Endothelial cell of umbilical vein (primary cell): ENCODE data around the gene TCEA2. TPM values are rescaled to one million over a fixed set of nuclear protein-coding genes. Genes with fewer than 3 reads are reported as not detected.

Source experiments
- BruUV-seq: library from RNA; stranded (reverse); fragments of 400-500 nt; replicated peaks from 2 replicates; lab custom pipeline; 2021; lab: Mats Ljungman, UMichigan
- CTCF ChIA-PET: fragments of 300-600, 350-600 bp; sonication (Branson Sonifier 250); formaldehyde crosslinking; loops from one replicate; lab custom pipeline; 2021; ENCODE audit warnings: antibody characterized with exemption, inconsistent platforms; lab: Charles Lee
- POLR2A ChIA-PET: fragments of 300-600, 350-600 bp; sonication (Branson Sonifier 250); formaldehyde crosslinking; loops from one replicate; lab custom pipeline; 2021; ENCODE audit warnings: antibody characterized with exemption, inconsistent platforms; lab: Charles Lee
- DNase-seq: peaks from one replicate; pipeline ENCODE4 v3.0.0-alpha.2; 2011; ENCODE audit warnings: low read depth, low spot score
- FAIRE-seq: peaks from 2 replicates; lab custom pipeline; 2011; peaks lifted over from hg19 to GRCh38; lab: Jason Lieb, UNC
- H2AFZ ChIP-seq: 2 replicates; pipeline ENCODE4 v1.6.0; 2012; ENCODE audit warnings: low read depth, low read length, control low read depth, inconsistent platforms
- H3K27ac ChIP-seq: 2 replicates; pipeline ENCODE4 v1.5.1; 2011; ENCODE audit warnings: low read depth, mild to moderate bottlenecking, control low read depth, low read length, moderate library complexity; ENCODE audit not compliant: insufficient read depth
- H3K27me3 ChIP-seq, 2 experiments: 2 replicates each; pipeline versions ENCODE4 v1.6.0 to v1.6.1; 2011; ENCODE audit warnings: low read length in 2 of 2, mixed read lengths in 1 of 2; ENCODE audit not compliant: control insufficient read depth in 2 of 2, insufficient read depth in 2 of 2
- H3K36me3 ChIP-seq, 2 experiments: 2 replicates in 1 of 2; 3 replicates in 1 of 2; pipeline ENCODE4 v1.5.1; 2011; ENCODE audit warnings: low read length in 2 of 2, mild to moderate bottlenecking in 1 of 2, moderate library complexity in 1 of 2; ENCODE audit not compliant: control insufficient read depth in 2 of 2, insufficient read depth in 2 of 2; ENCODE audit errors: extremely low read depth in 1 of 2
- H3K4me1 ChIP-seq: 3 replicates; pipeline ENCODE4 v1.5.1; 2011; ENCODE audit warnings: mild to moderate bottlenecking, low read length; ENCODE audit not compliant: control insufficient read depth, insufficient read depth; ENCODE audit errors: extremely low read depth
- H3K4me2 ChIP-seq: 2 replicates; pipeline ENCODE4 v1.6.1; 2011; ENCODE audit warnings: low read length, control low read depth, mixed read lengths; ENCODE audit not compliant: insufficient read depth
- H3K4me3 ChIP-seq, 3 experiments: fragments of 200-600 bp in 1 of 3; sonication (generic), shearing (Covaris generic) in 1 of 3; replicated peaks in 1 of 3; 2 replicates each; pipeline ENCODE4 v1.5.1; 2011 to 2016; ENCODE audit warnings: control low read depth in 3 of 3, low read length in 3 of 3, mild to moderate bottlenecking in 2 of 3, inconsistent platforms in 1 of 3, low read depth in 1 of 3, moderate library complexity in 1 of 3; ENCODE audit not compliant: insufficient read depth in 1 of 3
- H3K79me2 ChIP-seq: 2 replicates; pipeline ENCODE4 v1.6.0; 2012; ENCODE audit warnings: low read length, inconsistent platforms; ENCODE audit not compliant: control insufficient read depth, insufficient read depth
- H3K9ac ChIP-seq: replicated peaks from 2 replicates; pipeline ENCODE3; 2011; ENCODE audit warnings: low read length, control low read depth; ENCODE audit not compliant: insufficient read depth; ENCODE audit errors: extremely low read depth
- H3K9me1 ChIP-seq: replicated peaks from 3 replicates; pipeline ENCODE4 v1.6.0; 2011; ENCODE audit warnings: mild to moderate bottlenecking, low read length; ENCODE audit not compliant: control insufficient read depth, insufficient read depth; ENCODE audit errors: extremely low read depth
- H3K9me3 ChIP-seq: replicated peaks from 2 replicates; pipeline ENCODE4 v1.5.1; 2012; ENCODE audit warnings: low read length, inconsistent platforms; ENCODE audit not compliant: control insufficient read depth, insufficient read depth
- H4K20me1 ChIP-seq: replicated peaks from 2 replicates; pipeline ENCODE3; 2011; ENCODE audit warnings: mild to moderate bottlenecking, low read length; ENCODE audit not compliant: control insufficient read depth, insufficient read depth; ENCODE audit errors: extremely low read depth
- CTCF ChIP-seq, 2 donors: IDR thresholded peaks; 1 replicate in 1 of 2; 2 replicates in 1 of 2; pipeline ENCODE4 v1.5.1; 2011; ENCODE audit warnings: low read length in 2 of 2, mild to moderate bottlenecking in 2 of 2, moderate library complexity in 2 of 2, control low read depth in 1 of 2, inconsistent platforms in 1 of 2, low read depth in 1 of 2; ENCODE audit not compliant: insufficient read depth in 1 of 2; ENCODE audit errors: extremely low read depth in 1 of 2
- EZH2 ChIP-seq: IDR thresholded peaks from 2 replicates; pipeline ENCODE4 v1.6.1; 2012; ENCODE audit warnings: borderline replicate concordance, low read depth, mild to moderate bottlenecking, moderate library complexity, low read length, inconsistent platforms; ENCODE audit not compliant: severe bottlenecking
- FOS ChIP-seq: IDR thresholded peaks from 2 replicates; pipeline ENCODE4 v1.6.1; 2011; ENCODE audit warnings: mild to moderate bottlenecking, low read length, moderate library complexity, borderline replicate concordance; ENCODE audit not compliant: insufficient read depth
- GATA2 ChIP-seq: IDR thresholded peaks from 2 replicates; pipeline ENCODE4 v1.7.0; 2011; ENCODE audit warnings: low read depth, mild to moderate bottlenecking, moderate library complexity, mixed read lengths, low read length; ENCODE audit not compliant: insufficient read length, insufficient read depth
- JUN ChIP-seq: IDR thresholded peaks from 2 replicates; pipeline ENCODE4 v1.6.1; 2011; ENCODE audit warnings: borderline replicate concordance, low read depth; ENCODE audit not compliant: insufficient read length, insufficient read depth
- MAX ChIP-seq: IDR thresholded peaks from 2 replicates; pipeline ENCODE4 v1.6.1; 2011; ENCODE audit not compliant: insufficient read depth, insufficient read length
- MYC ChIP-seq: IDR thresholded peaks from one replicate; pipeline ENCODE4 v1.6.1; 2011; ENCODE audit warnings: mild to moderate bottlenecking, low read depth, low read length
- POLR2A ChIP-seq: IDR thresholded peaks from 2 replicates; pipeline ENCODE4 v1.6.1; 2012; ENCODE audit warnings: low read depth, mild to moderate bottlenecking, control low read depth, low read length
- POLR2AphosphoS5 ChIP-seq: IDR thresholded peaks from 2 replicates; pipeline ENCODE4 v1.6.1; 2012; ENCODE audit warnings: low read depth, mild to moderate bottlenecking, control low read depth, low read length, moderate library complexity; ENCODE audit not compliant: insufficient read depth
- dilution Hi-C: fragments of 300-500 bp; cut with MboI; formaldehyde crosslinking; loops from one replicate; pipeline ENCODE4 v1.15.0; 2019; ENCODE audit warnings: low sequenced_read_pairs; ENCODE audit not compliant: extremely low pct_ligation_motif_present
- intact Hi-C: fragments of 100-400 bp; cut with micrococcal nuclease; formaldehyde crosslinking; loops from one replicate; pipeline ENCODE4 v1.10.0; 2022
- polyA plus RNA-seq, 4 experiments: library from polyadenylated mRNA; depleted of rRNA in 3 of 4; stranded (reverse) in 3 of 4; unstranded in 1 of 4; fragments of >200 nt; gene quantifications; 2 replicates each; pipeline versions ENCODE4 v1.2.1 to v1.2.3, GENCODE V29; 2011 to 2012; ENCODE audit warnings: missing spikeins in 1 of 4
- total RNA-seq: library from RNA; stranded (reverse); gene quantifications from 2 replicates; pipeline ENCODE4 v1.2.3, GENCODE V29; 2021

TCEA2 gene
- total and polyA plus RNA-seq, 2 donors (not counting 3 experiments of a cell fraction or from before 2014, with no cell fraction given): 53.1 to 65.5 TPM

- Histone ChIP-seq H3K9ac (no peak within 1 kb of the TSS), H3K27ac (no peak within 1 kb of the TSS), H3K27me3 (peaks cover 7 to 8% of the 10 kb centered on the region in 2 experiments), H4K20me1 (no peaks in the 10 kb centered on the region), H3K79me2 (no peaks in the 10 kb centered on the region), H3K4me3 (no peak within 1 kb of the TSS), H3K4me2 (no peak within 1 kb of the TSS), H3K9me3 (no peaks in the 10 kb centered on the region), H3K36me3 (no peaks in the 10 kb centered on the region), H3K9me1 (no peaks in the 10 kb centered on the region), H3K4me1 (no peaks in the 10 kb centered on the region), H2AFZ (no peak within 1 kb of the TSS)
- ChIA-PET POLR2A (no interaction called here), CTCF (interaction anchor here (2.0 kb wide), 1 partner anchor 24 kb away, joined by 6 read pairs; no protein-coding TSS in a partner anchor)
- dilution Hi-C loops (no loop called here), intact Hi-C loops (no loop called here)
- no TSS peak for BruUV-seq
- no peak for TF ChIP-seq JUN
- no peak for TF ChIP-seq FOS
- no peak for TF ChIP-seq CTCF (IDR thresholded peaks at IDR 0.05; ENCODE audit: extremely low read depth in 1 of 2, insufficient read depth in 1 of 2, low read depth in 1 of 2, low read length in 2 of 2)
- no peak for TF ChIP-seq MYC
- TF ChIP-seq POLR2A: no peak
- no peak for TF ChIP-seq POLR2AphosphoS5
- TF ChIP-seq MAX: no peak
- TF ChIP-seq GATA2: no peak
- TF ChIP-seq EZH2: no peak
- DNase-seq (no peak), FAIRE-seq (no peak)
Observed at GRCh38 chr20:64106981-64107735, 44.2 kb downstream of the TCEA2 start, which contains the start of gene NPBWR2. TSS of gene NPBWR2 (minus strand) at chr20:64107565. CDS start at chr20:64106831, 734 bp downstream.
